HCT116 (cell line): ENCODE results near the gene KLHL40. TPM values are rescaled to one million over a fixed set of nuclear protein-coding genes. Genes with fewer than 3 reads are reported as not detected.

Experiments
- ATAC-seq: fragments of 200-7000 bp; cut with Tn5 transposase; 2 replicates; pipeline ENCODE4 v1.9.1; 2020; ENCODE audit warnings: mild to moderate bottlenecking, moderate library complexity
- BruUV-seq: library from RNA; stranded (reverse); fragments of 400-500 nt; replicated peaks from 2 replicates; lab custom pipeline; 2021; lab: Mats Ljungman, UMichigan
- CTCF ChIA-PET: fragments of 300-600 bp; sonication (Branson Sonifier 250); formaldehyde crosslinking; loops from one replicate; lab custom pipeline; 2021; ENCODE audit warnings: antibody characterized with exemption; lab: Charles Lee
- POLR2A ChIA-PET: fragments of 300-600, 350-600 bp; sonication (Branson Sonifier 250); formaldehyde crosslinking; loops from one replicate; lab custom pipeline; 2021; ENCODE audit warnings: antibody characterized with exemption; lab: Charles Lee
- RAD21 ChIA-PET, 2 experiments: fragments of 300-600 bp; sonication (Branson Sonifier 250); formaldehyde crosslinking; loops; one replicate each; lab custom pipeline; 2023; ENCODE audit warnings: low total read pairs in 2 of 2; ENCODE audit not compliant: uncharacterized antibody in 2 of 2, unreplicated experiment in 2 of 2, low non-redundant PET in 1 of 2; lab: Charles Lee
- DNase-seq: peaks from one replicate; pipeline ENCODE4 v3.0.0-alpha.2; 2010; ENCODE audit warnings: low read depth, low spot score
- H2AFZ ChIP-seq: fragments of 200-600 bp; shearing (Covaris generic), sonication (generic); 2 replicates; pipeline ENCODE4 v1.6.1; 2017; ENCODE audit warnings: low read depth, mixed run types, mixed read lengths, antibody characterized with exemption, low read length; ENCODE audit not compliant: poor library complexity, severe bottlenecking
- H3K27ac ChIP-seq: 2 replicates; pipeline ENCODE4 v1.5.1; 2012; ENCODE audit warnings: low read depth, low read length
- H3K27me3 ChIP-seq: fragments of 200-600 bp; sonication (generic); 2 replicates; pipeline ENCODE4 v1.6.1; 2016; ENCODE audit warnings: mixed run types, low read length, mixed read lengths; ENCODE audit not compliant: insufficient read depth
- H3K36me3 ChIP-seq, 2 experiments: fragments of 200-500 bp in 1 of 2; fragments of 200-600 bp in 1 of 2; sonication (Bioruptor generic) in 1 of 2; sonication (generic) in 1 of 2; 2 replicates each; pipeline versions ENCODE4 v1.5.1 to v1.6.1; 2014 to 2016; ENCODE audit warnings: low read length in 2 of 2, inconsistent platforms in 1 of 2, mixed read lengths in 1 of 2, mixed run types in 1 of 2; ENCODE audit not compliant: insufficient read depth in 2 of 2, control insufficient read depth in 1 of 2
- H3K4me1 ChIP-seq, 2 experiments: fragments of 200-600 bp in 1 of 2; sonication (generic) in 1 of 2; 2 replicates each; pipeline versions ENCODE4 v1.5.1 to v1.6.1; 2012 to 2017; ENCODE audit warnings: low read length in 2 of 2, inconsistent platforms in 1 of 2, mild to moderate bottlenecking in 1 of 2, mixed read lengths in 1 of 2, mixed run types in 1 of 2, moderate library complexity in 1 of 2; ENCODE audit not compliant: insufficient read depth in 2 of 2, control insufficient read depth in 1 of 2
- H3K4me2 ChIP-seq: fragments of 200-600 bp; sonication (generic); 2 replicates; pipeline ENCODE4 v1.6.1; 2017; ENCODE audit warnings: mixed run types, low read length, mixed read lengths
- H3K4me3 ChIP-seq, 2 experiments: fragments of 200-600 bp in 1 of 2; sonication (generic) in 1 of 2; replicated peaks in 1 of 2; 2 replicates each; pipeline ENCODE4 v1.5.1; 2011 to 2016; ENCODE audit warnings: low read length in 2 of 2, control low read depth in 1 of 2, low read depth in 1 of 2, mild to moderate bottlenecking in 1 of 2, mixed read lengths in 1 of 2, mixed run types in 1 of 2
- H3K79me2 ChIP-seq: fragments of 200-600 bp; sonication (generic); 2 replicates; pipeline ENCODE4 v1.6.1; 2017; ENCODE audit warnings: mild to moderate bottlenecking, mixed run types, low read length, moderate library complexity, mixed read lengths; ENCODE audit not compliant: insufficient read depth
- H3K9ac ChIP-seq: fragments of 200-600 bp; sonication (generic); 2 replicates; pipeline ENCODE4 v1.6.1; 2016; ENCODE audit warnings: low read length, mixed read lengths
- H3K9me2 ChIP-seq: fragments of 200-600 bp; sonication (generic), shearing (Covaris generic); 2 replicates; pipeline ENCODE4 v1.6.1; 2017; ENCODE audit warnings: mixed run types, mild to moderate bottlenecking, moderate library complexity; ENCODE audit not compliant: insufficient read depth
- H3K9me3 ChIP-seq, 2 experiments: fragments of 200-500 bp in 1 of 2; fragments of 200-600 bp in 1 of 2; sonication (Bioruptor generic) in 1 of 2; sonication (generic) in 1 of 2; 2 replicates each; pipeline ENCODE4 v1.6.1; 2014 to 2017; ENCODE audit warnings: low read length in 2 of 2, mixed read lengths in 2 of 2, inconsistent platforms in 1 of 2, low read depth in 1 of 2, mild to moderate bottlenecking in 1 of 2, mixed run types in 1 of 2, moderate library complexity in 1 of 2; ENCODE audit not compliant: control insufficient read depth in 1 of 2, insufficient read depth in 1 of 2
- H4K20me1 ChIP-seq: fragments of 200-600 bp; sonication (generic), shearing (Covaris generic); 2 replicates; pipeline ENCODE4 v1.6.1; 2017; ENCODE audit warnings: mixed run types, mild to moderate bottlenecking, moderate library complexity; ENCODE audit not compliant: insufficient read depth
- ATF3 ChIP-seq: IDR thresholded peaks from 2 replicates; pipeline ENCODE4 v1.6.1; 2012
- CBX3 ChIP-seq: IDR thresholded peaks from 2 replicates; pipeline ENCODE4 v1.6.1; 2012; ENCODE audit warnings: low read depth
- ELF1 ChIP-seq: IDR thresholded peaks from 2 replicates; pipeline ENCODE4 v1.6.1; 2012; ENCODE audit warnings: low read depth, borderline replicate concordance
- EZH2 ChIP-seq: fragments of 200-600 bp; sonication (generic); IDR thresholded peaks from 2 replicates; pipeline ENCODE4 v1.6.1; 2017; ENCODE audit warnings: antibody characterized with exemption, mixed run types
- FOSL1 ChIP-seq: IDR thresholded peaks from 2 replicates; pipeline ENCODE4 v1.6.1; 2012; ENCODE audit warnings: low read depth
- JUND ChIP-seq: IDR thresholded peaks from 2 replicates; pipeline ENCODE4 v1.6.1; 2012
- RAD21 ChIP-seq: IDR thresholded peaks from 2 replicates; pipeline ENCODE4 v1.6.1; 2012; ENCODE audit warnings: low read depth, mild to moderate bottlenecking
- REST ChIP-seq: IDR thresholded peaks from 2 replicates; pipeline ENCODE4 v1.6.1; 2012; ENCODE audit warnings: low read depth
- SP1 ChIP-seq: IDR thresholded peaks from 2 replicates; pipeline ENCODE4 v1.6.1; 2012; ENCODE audit warnings: low read depth
- YY1 ChIP-seq: IDR thresholded peaks from 2 replicates; pipeline ENCODE4 v1.6.1; 2011; ENCODE audit warnings: low read length, low read depth, moderate library complexity, mild to moderate bottlenecking; ENCODE audit not compliant: insufficient replicate concordance; ENCODE audit errors: extremely low read depth
- ZBTB33 ChIP-seq: IDR thresholded peaks from 2 replicates; pipeline ENCODE4 v1.6.1; 2011; ENCODE audit warnings: mild to moderate bottlenecking, low read length, moderate library complexity; ENCODE audit not compliant: insufficient replicate concordance; ENCODE audit errors: extremely low read depth
- ZFX ChIP-seq: fragments of 450-650 bp; IDR thresholded peaks from 2 replicates; pipeline ENCODE4 v1.6.1; 2017
- intact Hi-C: fragments of 100-400 bp; cut with micrococcal nuclease; formaldehyde crosslinking; loops from 2 replicates; pipeline ENCODE4 v1.10.0; 2022
- total RNA-seq: library from RNA; stranded (reverse); gene quantifications from one replicate; pipeline ENCODE4 v1.2.1, GENCODE V29; 2021; ENCODE audit not compliant: unreplicated experiment

KLHL40 gene
- total RNA-seq, 1 experiment from 2014 or later, result not detected

- Histone ChIP-seq H3K79me2 (no peaks in the 10 kb centered on the region), H3K4me1 (no peaks in the 10 kb centered on the region), H3K27ac (no peak overlapping the region), H2AFZ (no peak overlapping the region), H4K20me1 (no peaks in the 10 kb centered on the region), H3K9me3 (no peaks in the 10 kb centered on the region), H3K9ac (no peak overlapping the region), H3K4me3 (no peak overlapping the region), H3K36me3 (no peaks in the 10 kb centered on the region), H3K9me2 (no peaks in the 10 kb centered on the region), H3K27me3 (no peaks in the 10 kb centered on the region), H3K4me2 (no peak overlapping the region)
- BruUV-seq, result no TSS peak
- ChIA-PET CTCF (no interaction called here), RAD21 (no interaction called here), POLR2A (no interaction called here)
- no peak for ATAC-seq
- TF ChIP-seq REST (no peak), CBX3 (no peak), FOSL1 (no peak), ATF3 (no peak), ELF1 (no peak), EZH2 (no peak), RAD21 (no peak), SP1 (no peak), YY1 (no peak), ZBTB33 (no peak), ZFX (no peak), JUND (no peak)
- intact Hi-C loops, result no loop called here
- no peak for DNase-seq
Measured at GRCh38 chr3:42736531-42736930, 51.2 kb downstream of the KLHL40 start.
